ENCODE data around the gene NEK7.

Gene NEK7

DNA sequence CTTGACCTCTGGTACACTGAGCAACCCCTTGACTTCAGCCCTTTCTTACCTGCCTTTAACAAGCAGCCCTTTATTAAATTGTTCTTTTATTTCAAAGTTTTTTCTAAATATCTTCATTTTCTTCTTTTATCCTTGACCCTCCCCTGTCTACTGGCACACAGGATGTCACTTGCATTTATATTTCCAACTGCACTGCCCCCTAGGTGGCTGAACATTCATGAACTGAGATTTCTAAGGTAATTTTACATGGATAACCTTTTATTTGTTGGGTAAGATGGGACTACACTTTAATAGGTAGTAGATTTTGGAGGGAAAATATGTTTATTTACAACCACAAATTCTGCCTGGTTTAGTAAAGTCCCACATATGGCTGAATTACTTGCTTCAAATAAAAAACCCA lies 193.7 kb downstream of the NEK7 start:
- no peak for DNase-seq (ENCODE audit: low read depth)

DNA sequence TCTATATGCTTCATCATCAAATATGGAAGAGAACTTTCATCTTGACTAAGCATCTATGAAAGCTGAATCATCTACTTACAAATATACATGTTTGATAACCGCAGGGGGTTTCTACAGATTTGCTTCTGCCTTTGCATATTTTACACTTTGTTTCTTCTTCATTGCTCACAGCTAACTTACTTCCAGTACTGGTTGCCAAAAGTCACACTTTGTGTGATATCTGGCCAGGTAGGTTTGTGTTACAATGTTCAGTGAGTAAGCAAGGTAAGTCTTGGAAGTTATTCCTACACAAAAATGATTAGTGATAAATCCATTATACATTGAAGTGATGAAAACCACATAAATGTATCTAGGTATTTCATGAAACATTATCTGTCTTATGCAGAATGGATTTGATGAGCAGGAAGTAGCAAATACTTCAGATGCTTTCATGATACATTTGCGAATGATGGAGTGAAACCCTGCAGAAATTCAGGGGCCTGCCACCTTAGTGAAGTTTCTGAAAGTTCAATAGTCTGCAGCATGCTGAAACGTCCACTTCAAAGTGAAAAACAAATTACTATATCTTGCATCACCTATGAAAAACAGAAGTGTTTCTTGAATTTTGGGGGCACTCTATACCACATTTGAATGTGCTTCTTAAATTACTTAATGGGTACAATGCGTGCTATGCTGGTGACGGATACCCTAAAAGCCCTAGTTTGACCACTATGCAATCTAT lies 196.3 kb downstream of the NEK7 start:
- no peak for DNase-seq (ENCODE audit: low read depth)

DNA sequence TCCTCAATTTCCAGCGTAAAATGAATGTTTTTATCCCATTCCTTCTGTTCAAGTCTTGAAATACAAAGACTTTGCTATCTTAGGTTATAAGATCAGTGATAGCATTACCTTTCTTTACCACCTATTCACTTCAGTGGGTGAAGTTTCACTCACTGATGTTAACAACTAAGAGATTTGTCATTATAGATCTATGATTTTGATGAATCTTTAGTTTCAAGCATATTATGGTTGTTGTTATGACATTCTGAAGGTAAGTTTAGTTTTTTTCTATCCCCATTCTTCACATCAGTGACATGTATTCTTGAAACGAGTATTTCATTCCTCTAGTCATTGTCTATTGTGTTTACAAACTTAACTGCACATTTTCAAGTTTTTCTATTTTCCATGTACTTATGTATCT lies 201.1 kb downstream of the NEK7 start:
- DNase-seq (ENCODE audit: low read depth), result no peak

DNA sequence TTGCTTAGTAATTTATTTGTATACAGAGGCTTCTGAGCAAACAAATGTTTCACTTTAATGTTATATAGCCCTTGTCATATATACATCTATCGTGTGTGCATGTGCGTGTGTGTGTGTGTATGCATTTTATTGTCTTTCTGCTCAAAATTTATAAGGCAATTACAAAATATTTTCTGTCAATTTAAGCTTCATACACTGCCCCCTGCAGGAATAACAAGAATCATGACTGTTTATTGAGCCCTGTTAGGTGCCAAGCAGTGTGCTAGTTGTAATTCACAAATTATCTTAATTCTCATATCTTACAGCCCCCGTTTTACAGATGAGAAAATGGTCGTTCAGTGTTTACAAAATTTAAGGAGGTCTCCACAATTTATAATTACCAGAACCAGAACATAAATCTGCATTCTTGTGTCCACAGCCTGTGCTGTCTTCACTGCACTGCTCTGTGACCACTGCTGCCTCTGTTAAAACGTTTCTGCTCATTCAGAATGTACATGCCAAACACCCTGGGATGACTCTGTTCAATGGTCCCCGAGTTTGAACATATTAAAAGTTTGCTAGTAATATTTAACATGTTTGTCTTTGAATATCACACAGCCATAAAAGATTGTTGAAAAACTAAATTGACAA lies 202.3 kb downstream of the NEK7 start:
- DNase-seq (ENCODE audit: low read depth), result no peak

DNA sequence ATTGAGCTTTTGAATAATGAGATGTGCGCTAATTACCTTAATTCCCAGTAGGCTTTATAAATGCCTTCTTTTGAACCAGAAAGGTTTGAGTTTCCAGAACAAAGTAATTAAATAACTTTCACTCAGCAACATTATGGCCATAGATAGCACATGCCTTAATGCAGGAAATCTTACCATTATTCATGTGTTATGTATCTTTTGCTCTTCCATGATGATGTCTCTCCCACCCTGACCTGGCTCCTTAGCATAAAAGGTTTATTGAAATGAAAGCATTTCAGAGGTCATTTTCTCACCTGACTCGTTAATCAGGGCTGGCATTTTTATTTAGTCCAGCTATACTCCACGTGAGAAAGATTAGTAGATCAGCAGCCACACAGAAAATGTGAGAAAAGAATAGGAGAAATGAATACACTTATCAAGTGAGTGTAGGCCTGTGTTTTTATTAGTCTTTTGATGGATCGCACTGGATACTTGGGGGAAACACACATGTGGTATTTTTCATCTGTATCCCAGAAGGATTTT lies 203.5 kb downstream of the NEK7 start:
- DNase-seq (ENCODE audit: low read depth), result no peak

DNA sequence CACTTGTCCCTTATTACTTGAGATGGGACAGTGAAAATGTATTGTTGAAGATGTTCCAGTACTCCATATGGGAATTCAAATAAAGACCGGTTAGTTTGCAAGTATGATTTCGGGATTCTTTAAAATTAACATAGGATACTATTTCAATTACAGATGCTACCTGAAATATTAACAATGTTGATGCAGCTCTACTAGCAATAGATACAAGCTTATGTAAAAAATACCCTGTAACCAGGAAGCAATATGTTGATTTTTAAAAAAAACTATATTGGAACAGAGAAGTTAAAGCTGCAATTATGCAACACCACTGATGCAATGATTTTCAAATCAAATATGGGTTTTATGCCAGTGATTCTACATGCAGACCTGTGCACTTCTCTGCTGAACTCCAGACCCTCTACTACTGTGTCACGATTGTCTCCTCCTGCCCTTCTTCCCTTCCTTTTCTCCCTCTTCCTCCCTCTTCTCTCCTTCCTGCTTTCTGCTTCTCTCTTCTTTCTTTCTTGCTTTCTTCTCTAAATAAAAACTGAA lies 204.5 kb downstream of the NEK7 start:
- no peak for DNase-seq (ENCODE audit: low read depth)

DNA sequence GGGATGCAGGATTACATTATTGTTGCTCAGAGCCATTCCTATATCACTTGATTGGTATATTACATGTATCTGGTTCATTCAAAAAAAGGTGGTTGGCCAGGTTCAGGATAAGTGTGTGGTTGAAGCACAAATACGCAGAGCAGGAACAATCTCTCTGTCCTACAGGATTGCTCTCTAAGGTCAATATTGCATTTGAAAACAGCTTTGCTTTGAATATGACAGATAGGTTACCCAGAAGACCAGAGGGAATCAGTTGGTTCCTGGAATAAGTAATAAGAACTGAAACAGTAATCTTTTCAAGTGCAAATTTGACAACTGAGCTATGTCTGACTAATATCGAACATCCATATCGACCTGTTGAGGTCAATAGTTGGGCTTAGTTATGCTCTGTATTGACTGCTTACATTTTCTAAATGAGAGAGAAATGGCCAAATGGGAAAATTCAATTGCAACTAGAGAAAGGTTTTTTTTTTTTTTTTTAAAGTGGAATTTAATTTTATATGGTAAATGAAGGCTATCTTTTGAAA lies 206.9 kb downstream of the NEK7 start:
- DNase-seq (ENCODE audit: low read depth), result no peak

DNA sequence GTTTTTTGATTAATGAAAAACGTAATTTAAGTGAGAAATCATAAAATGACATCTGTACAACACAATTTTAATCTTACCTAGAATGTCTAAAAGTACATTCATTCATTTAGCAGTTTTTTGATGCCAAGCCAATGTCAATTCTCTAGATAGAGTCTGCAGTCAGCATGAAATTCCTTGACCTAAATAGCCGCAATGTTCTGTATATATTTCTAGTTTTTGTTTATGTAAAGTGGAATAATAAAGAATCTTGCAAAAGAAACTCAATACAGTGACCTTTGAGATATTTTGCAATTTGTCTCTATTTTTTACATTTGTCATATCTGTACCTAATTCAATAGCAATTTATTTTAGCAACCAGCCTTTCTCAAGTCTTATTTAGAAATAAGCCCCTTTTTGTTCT lies 207.7 kb downstream of the NEK7 start:
- no peak for DNase-seq (ENCODE audit: low read depth)

DNA sequence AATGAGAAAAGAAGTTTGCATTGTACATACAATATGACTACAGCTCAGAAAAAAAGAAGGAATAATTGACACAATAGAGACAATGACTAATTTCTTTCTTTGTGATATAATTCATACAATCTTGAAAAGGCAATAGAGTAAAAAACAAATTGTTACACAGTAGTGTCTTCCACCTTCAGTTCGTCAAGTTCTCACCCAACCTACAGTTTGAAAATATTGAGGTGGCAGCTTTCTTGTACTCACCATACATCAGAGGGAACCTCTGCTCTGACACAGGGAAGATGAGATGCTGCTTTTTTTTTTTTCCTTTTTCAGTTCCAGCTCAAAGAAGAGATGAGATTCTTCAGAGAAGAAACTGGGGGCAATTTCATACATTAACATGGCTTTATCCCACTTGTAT lies 210.5 kb downstream of the NEK7 start:
- DNase-seq (ENCODE audit: low read depth), result no peak

DNA sequence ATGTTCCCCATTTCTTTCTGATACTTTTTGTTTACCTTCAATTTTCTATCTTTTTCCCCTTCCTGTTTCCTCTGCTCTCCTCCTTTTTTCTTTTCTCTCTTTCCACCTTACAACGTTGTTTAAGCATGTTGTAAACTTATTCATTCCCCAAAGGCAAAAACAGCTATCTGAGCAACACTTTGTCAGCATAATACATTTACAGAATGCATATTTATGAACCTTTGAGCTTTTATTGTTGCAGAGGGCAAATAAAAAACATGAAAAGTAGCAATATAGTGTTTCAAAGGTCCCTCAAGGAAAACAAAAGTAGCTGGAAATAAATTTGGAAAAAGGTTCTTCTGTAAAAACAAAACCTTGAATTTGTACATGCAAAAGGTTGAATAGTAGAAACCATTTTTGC lies 214.2 kb downstream of the NEK7 start:
- DNase-seq (ENCODE audit: low read depth), result no peak
